GM23338 (cell line): Measurements from ENCODE around the gene KLF2. TPM values are rescaled to one million over a fixed set of nuclear protein-coding genes. Genes with fewer than 3 reads are reported as not detected.

Source experiments
- ATAC-seq: fragments of 200-7000 bp; cut with Tn5 transposase; 3 replicates; pipeline ENCODE4 v1.9.1; 2020
- DNase-seq: peaks from one replicate; pipeline ENCODE4 v3.0.0-alpha.2; 2015; ENCODE audit warnings: low spot score
- H2AFZ ChIP-seq: fragments of 200-600 bp; sonication (generic); 2 replicates; pipeline ENCODE4 v1.8.0; 2016; ENCODE audit warnings: antibody characterized with exemption, mild to moderate bottlenecking, moderate library complexity
- H3F3A ChIP-seq: fragments of 200-600 bp; sonication (generic); replicated peaks from 2 replicates; pipeline ENCODE4 v1.8.0; 2017; ENCODE audit warnings: antibody characterized with exemption, mixed run types, low read depth
- H3K27ac ChIP-seq: fragments of 200-600 bp; sonication (generic); 2 replicates; pipeline ENCODE4 v1.6.1; 2016; ENCODE audit warnings: low read depth
- H3K27me3 ChIP-seq: fragments of 200-600 bp; sonication (generic); 2 replicates; pipeline ENCODE4 v1.8.0; 2016; ENCODE audit warnings: mild to moderate bottlenecking, mixed run types, moderate library complexity; ENCODE audit not compliant: insufficient read depth
- H3K36me3 ChIP-seq: fragments of 200-600 bp; sonication (generic); 2 replicates; pipeline ENCODE4 v1.8.0; 2016; ENCODE audit warnings: mild to moderate bottlenecking; ENCODE audit not compliant: insufficient read depth
- H3K4me1 ChIP-seq: fragments of 200-600 bp; sonication (generic); 2 replicates; pipeline ENCODE4 v1.8.0; 2016; ENCODE audit warnings: mild to moderate bottlenecking, moderate library complexity; ENCODE audit not compliant: insufficient read depth
- H3K4me2 ChIP-seq: fragments of 200-600 bp; sonication (generic); 2 replicates; pipeline ENCODE4 v1.7.1; 2017; ENCODE audit warnings: mixed run types
- H3K4me3 ChIP-seq: fragments of 200-600 bp; sonication (generic); 2 replicates; pipeline ENCODE4 v1.6.1; 2016; ENCODE audit warnings: mixed run types
- H3K79me2 ChIP-seq: fragments of 200-600 bp; sonication (generic); replicated peaks from 2 replicates; pipeline ENCODE4 v1.8.0; 2017; ENCODE audit warnings: mild to moderate bottlenecking; ENCODE audit not compliant: insufficient read depth
- H3K9me2 ChIP-seq: fragments of 200-600 bp; sonication (generic); 2 replicates; pipeline ENCODE4 v1.8.0; 2017; ENCODE audit not compliant: insufficient read depth
- H4K20me1 ChIP-seq: fragments of 200-600 bp; sonication (generic); replicated peaks from 2 replicates; pipeline ENCODE4 v1.8.0; 2017; ENCODE audit warnings: mild to moderate bottlenecking; ENCODE audit not compliant: insufficient read depth
- H3K27ac Mint-ChIP-seq: 2 replicates; pipeline ENCODE4 v1.8.0; 2020; ENCODE audit warnings: inconsistent platforms, mild to moderate bottlenecking, moderate library complexity, mixed read lengths
- H3K27me3 Mint-ChIP-seq: 3 replicates; pipeline ENCODE4 v1.8.0; 2022; ENCODE audit warnings: low read depth, mild to moderate bottlenecking, moderate library complexity, mixed read lengths, inconsistent platforms; ENCODE audit not compliant: insufficient read depth, poor library complexity
- H3K36me3 Mint-ChIP-seq: 3 replicates; pipeline ENCODE4 v1.8.0; 2021; ENCODE audit warnings: low read depth, mild to moderate bottlenecking, inconsistent platforms, moderate library complexity, mixed read lengths
- H3K4me1 Mint-ChIP-seq: 3 replicates; pipeline ENCODE4 v1.8.0; 2020; ENCODE audit warnings: mild to moderate bottlenecking, inconsistent platforms, mixed read lengths
- H3K4me3 Mint-ChIP-seq: 3 replicates; pipeline ENCODE4 v1.8.0; 2021; ENCODE audit warnings: moderate library complexity, mild to moderate bottlenecking, inconsistent platforms, mixed read lengths
- H3K9me3 Mint-ChIP-seq: 3 replicates; pipeline ENCODE4 v1.8.0; 2020; ENCODE audit warnings: moderate library complexity, mild to moderate bottlenecking, inconsistent platforms, mixed read lengths
- EZH2 ChIP-seq: fragments of 200-600 bp; sonication (generic); IDR thresholded peaks from one replicate; pipeline ENCODE4 v1.8.0; 2017; ENCODE audit warnings: antibody characterized with exemption, mild to moderate bottlenecking, low read depth; ENCODE audit not compliant: unreplicated experiment
- EZH2phosphoT487 ChIP-seq: fragments of 200-600 bp; sonication (generic); IDR thresholded peaks from one replicate; pipeline ENCODE4 v1.8.1; 2018; ENCODE audit warnings: antibody characterized with exemption; ENCODE audit not compliant: unreplicated experiment
- JUNB ChIP-seq: IDR thresholded peaks from one replicate; pipeline ENCODE4 v1.6.1; 2016; ENCODE audit warnings: antibody characterized with exemption; ENCODE audit not compliant: unreplicated experiment
- POLR2AphosphoS5 ChIP-seq: IDR thresholded peaks from 2 replicates; pipeline ENCODE4 v1.6.1; 2016; ENCODE audit warnings: antibody characterized with exemption, low read depth
- ZNF114 ChIP-seq: fragments of 250-450 bp; sonication (Bioruptor Pico); IDR thresholded peaks from 2 replicates; pipeline ENCODE4 v1.5.0; 2020; ENCODE audit warnings: mild to moderate bottlenecking, moderate library complexity
- polyA plus RNA-seq: library from polyadenylated mRNA; unstranded; fragments of >200 nt; fragmentation: Nextera tagmentation; extraction: Ambion mirVana; gene quantifications from 2 replicates; pipeline ENCODE4 v1.2.1, GENCODE V29; 2016
- total RNA-seq: library from RNA; depleted of rRNA; stranded (reverse); fragments of >200 nt; shearing (Covaris generic); gene quantifications from 2 replicates; pipeline ENCODE4 v1.2.3, GENCODE V29; 2014
- TF ChIP-seq, protein P1 (sequence below), 2 experiments: fragments of 200-600 bp in 1 of 2; sonication (generic) in 1 of 2; conservative IDR thresholded peaks; 2 replicates each; pipeline versions ENCODE4 v1.5.1 to v1.6.1; 2016 to 2017; ENCODE audit warnings: antibody characterized with exemption in 2 of 2, low read depth in 2 of 2, mild to moderate bottlenecking in 2 of 2, moderate library complexity in 1 of 2
- TF ChIP-seq, protein P2 (sequence below): fragments of 250-450 bp; sonication (Bioruptor Pico); IDR thresholded peaks from 2 replicates; pipeline ENCODE4 v1.5.0; 2020; ENCODE audit warnings: mild to moderate bottlenecking, moderate library complexity

The KLF2 gene
- total and polyA plus RNA-seq, 2 experiments from 2014 or later: 0.90 TPM; not detected in 1

DNA sequence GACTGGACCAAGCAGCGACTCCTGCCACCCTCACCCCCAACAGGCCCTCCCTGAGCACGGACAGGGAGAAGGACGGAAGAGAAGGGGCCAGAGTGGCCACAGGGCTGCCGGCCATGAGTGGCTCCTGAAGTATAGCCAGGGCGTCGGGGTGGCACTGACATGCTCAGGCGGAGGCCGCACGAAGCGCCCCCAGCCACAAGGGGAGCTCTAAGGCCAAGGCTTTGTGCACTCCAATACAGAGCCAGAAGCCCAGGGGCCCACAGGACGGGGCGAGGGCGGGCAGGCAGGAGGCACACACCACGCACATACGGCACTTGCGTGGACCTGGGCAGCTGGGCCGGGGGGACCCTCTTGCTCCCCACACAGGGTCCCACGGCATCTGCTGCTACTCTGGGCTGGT lies 52.0 kb downstream of the KLF2 start:
- TF ChIP-seq JUNB: no peak
- no peak for TF ChIP-seq POLR2AphosphoS5
- no peak for TF ChIP-seq EZH2
- TF ChIP-seq EZH2phosphoT487: no peak
- TF ChIP-seq ZNF114 (CRISPR knock-in tag): no peak
- TF ChIP-seq, protein P1, sequence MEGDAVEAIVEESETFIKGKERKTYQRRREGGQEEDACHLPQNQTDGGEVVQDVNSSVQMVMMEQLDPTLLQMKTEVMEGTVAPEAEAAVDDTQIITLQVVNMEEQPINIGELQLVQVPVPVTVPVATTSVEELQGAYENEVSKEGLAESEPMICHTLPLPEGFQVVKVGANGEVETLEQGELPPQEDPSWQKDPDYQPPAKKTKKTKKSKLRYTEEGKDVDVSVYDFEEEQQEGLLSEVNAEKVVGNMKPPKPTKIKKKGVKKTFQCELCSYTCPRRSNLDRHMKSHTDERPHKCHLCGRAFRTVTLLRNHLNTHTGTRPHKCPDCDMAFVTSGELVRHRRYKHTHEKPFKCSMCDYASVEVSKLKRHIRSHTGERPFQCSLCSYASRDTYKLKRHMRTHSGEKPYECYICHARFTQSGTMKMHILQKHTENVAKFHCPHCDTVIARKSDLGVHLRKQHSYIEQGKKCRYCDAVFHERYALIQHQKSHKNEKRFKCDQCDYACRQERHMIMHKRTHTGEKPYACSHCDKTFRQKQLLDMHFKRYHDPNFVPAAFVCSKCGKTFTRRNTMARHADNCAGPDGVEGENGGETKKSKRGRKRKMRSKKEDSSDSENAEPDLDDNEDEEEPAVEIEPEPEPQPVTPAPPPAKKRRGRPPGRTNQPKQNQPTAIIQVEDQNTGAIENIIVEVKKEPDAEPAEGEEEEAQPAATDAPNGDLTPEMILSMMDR (conservative IDR thresholded peaks at IDR 0.05; ENCODE audit: low read depth in 2 of 2): peak; percentile 59 to 74
- TF ChIP-seq, protein P2, sequence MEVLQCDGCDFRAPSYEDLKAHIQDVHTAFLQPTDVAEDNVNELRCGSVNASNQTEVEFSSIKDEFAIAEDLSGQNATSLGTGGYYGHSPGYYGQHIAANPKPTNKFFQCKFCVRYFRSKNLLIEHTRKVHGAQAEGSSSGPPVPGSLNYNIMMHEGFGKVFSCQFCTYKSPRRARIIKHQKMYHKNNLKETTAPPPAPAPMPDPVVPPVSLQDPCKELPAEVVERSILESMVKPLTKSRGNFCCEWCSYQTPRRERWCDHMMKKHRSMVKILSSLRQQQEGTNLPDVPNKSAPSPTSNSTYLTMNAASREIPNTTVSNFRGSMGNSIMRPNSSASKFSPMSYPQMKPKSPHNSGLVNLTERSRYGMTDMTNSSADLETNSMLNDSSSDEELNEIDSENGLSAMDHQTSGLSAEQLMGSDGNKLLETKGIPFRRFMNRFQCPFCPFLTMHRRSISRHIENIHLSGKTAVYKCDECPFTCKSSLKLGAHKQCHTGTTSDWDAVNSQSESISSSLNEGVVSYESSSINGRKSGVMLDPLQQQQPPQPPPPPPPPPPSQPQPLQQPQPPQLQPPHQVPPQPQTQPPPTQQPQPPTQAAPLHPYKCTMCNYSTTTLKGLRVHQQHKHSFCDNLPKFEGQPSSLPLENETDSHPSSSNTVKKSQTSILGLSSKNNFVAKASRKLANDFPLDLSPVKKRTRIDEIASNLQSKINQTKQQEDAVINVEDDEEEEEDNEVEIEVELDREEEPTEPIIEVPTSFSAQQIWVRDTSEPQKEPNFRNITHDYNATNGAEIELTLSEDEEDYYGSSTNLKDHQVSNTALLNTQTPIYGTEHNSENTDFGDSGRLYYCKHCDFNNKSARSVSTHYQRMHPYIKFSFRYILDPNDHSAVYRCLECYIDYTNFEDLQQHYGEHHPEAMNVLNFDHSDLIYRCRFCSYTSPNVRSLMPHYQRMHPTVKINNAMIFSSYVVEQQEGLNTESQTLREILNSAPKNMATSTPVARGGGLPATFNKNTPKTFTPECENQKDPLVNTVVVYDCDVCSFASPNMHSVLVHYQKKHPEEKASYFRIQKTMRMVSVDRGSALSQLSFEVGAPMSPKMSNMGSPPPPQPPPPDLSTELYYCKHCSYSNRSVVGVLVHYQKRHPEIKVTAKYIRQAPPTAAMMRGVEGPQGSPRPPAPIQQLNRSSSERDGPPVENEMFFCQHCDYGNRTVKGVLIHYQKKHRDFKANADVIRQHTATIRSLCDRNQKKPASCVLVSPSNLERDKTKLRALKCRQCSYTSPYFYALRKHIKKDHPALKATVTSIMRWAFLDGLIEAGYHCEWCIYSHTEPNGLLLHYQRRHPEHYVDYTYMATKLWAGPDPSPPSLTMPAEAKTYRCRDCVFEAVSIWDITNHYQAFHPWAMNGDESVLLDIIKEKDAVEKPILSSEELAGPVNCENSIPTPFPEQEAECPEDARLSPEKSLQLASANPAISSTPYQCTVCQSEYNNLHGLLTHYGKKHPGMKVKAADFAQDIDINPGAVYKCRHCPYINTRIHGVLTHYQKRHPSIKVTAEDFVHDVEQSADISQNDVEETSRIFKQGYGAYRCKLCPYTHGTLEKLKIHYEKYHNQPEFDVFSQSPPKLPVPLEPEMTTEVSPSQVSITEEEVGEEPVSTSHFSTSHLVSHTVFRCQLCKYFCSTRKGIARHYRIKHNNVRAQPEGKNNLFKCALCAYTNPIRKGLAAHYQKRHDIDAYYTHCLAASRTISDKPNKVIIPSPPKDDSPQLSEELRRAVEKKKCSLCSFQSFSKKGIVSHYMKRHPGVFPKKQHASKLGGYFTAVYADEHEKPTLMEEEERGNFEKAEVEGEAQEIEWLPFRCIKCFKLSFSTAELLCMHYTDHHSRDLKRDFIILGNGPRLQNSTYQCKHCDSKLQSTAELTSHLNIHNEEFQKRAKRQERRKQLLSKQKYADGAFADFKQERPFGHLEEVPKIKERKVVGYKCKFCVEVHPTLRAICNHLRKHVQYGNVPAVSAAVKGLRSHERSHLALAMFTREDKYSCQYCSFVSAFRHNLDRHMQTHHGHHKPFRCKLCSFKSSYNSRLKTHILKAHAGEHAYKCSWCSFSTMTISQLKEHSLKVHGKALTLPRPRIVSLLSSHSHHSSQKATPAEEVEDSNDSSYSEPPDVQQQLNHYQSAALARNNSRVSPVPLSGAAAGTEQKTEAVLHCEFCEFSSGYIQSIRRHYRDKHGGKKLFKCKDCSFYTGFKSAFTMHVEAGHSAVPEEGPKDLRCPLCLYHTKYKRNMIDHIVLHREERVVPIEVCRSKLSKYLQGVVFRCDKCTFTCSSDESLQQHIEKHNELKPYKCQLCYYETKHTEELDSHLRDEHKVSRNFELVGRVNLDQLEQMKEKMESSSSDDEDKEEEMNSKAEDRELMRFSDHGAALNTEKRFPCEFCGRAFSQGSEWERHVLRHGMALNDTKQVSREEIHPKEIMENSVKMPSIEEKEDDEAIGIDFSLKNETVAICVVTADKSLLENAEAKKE (CRISPR knock-in tag): no peak
- H3K4me2 ChIP-seq: no peak overlapping the region
- DNase-seq (peak; percentile 82), ATAC-seq (peak; percentile 97)
- Mint-ChIP-seq H3K36me3 (peaks cover 30% of the 10 kb centered on the region), H3K9me3 (no peaks in the 10 kb centered on the region), H3K27ac (no peak overlapping the region), H3K27me3 (peaks cover 6% of the 10 kb centered on the region), H3K4me1 (peaks cover 2% of the 10 kb centered on the region; the same call in 1 of the 3 replicates), H3K4me3 (no peak overlapping the region)
- H3K4me3 ChIP-seq: no peak overlapping the region
- H4K20me1 ChIP-seq: 0 out of 2 replicates have a peak, but pooled peaks cover 3% of the 10 kb centered on the region
- no peak overlapping the region for H2AFZ ChIP-seq
- H3K9me2 ChIP-seq: no peaks in the 10 kb centered on the region
- no peak overlapping the region for H3K27ac ChIP-seq
- H3K36me3 ChIP-seq: no peaks in the 10 kb centered on the region
- no peaks in the 10 kb centered on the region for H3K27me3 ChIP-seq
- H3K4me1 ChIP-seq: no peaks in the 10 kb centered on the region
- H3F3A ChIP-seq: no peaks in the 10 kb centered on the region
- H3K79me2 ChIP-seq: no peaks in the 10 kb centered on the region
